ENCODE measurements around the gene DNASE1L1. TPM values are rescaled to one million over a fixed set of nuclear protein-coding genes. Genes with fewer than 3 reads are reported as not detected.

The DNASE1L1 gene
- polyA plus RNA-seq, 1 donor (not counting 4 experiments of a cell fraction or from before 2014, with no cell fraction given), result 17.1 TPM

DNA sequence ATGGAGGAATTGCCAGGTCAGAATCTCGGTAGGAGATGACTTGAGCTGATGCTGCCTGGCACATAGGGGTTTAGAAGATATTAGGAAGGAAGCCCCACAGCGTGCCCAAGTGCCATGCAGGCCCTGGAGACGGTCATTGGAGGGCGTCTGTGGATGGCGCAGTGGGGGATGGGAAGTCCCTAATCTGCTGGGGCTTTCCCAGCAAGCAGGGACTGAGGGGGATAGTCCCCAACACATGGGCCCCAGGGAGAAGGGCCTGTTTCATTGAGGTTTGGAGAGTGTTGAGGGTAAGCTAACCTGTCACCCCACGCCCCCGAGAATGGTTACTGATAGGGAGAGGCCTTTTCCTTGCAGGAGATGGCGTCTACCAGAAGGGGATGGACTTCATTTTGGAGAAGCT lies 10.1 kb upstream of the DNASE1L1 start:
- H3K27ac ChIP-seq (ENCODE audit: control insufficient read depth, insufficient read depth, low read length), result no peak overlapping the region
- no peaks in the 10 kb centered on the region for H4K20me1 ChIP-seq (ENCODE audit: control insufficient read depth, extremely low read depth, insufficient read depth, low read length)
- TF ChIP-seq, protein P1, sequence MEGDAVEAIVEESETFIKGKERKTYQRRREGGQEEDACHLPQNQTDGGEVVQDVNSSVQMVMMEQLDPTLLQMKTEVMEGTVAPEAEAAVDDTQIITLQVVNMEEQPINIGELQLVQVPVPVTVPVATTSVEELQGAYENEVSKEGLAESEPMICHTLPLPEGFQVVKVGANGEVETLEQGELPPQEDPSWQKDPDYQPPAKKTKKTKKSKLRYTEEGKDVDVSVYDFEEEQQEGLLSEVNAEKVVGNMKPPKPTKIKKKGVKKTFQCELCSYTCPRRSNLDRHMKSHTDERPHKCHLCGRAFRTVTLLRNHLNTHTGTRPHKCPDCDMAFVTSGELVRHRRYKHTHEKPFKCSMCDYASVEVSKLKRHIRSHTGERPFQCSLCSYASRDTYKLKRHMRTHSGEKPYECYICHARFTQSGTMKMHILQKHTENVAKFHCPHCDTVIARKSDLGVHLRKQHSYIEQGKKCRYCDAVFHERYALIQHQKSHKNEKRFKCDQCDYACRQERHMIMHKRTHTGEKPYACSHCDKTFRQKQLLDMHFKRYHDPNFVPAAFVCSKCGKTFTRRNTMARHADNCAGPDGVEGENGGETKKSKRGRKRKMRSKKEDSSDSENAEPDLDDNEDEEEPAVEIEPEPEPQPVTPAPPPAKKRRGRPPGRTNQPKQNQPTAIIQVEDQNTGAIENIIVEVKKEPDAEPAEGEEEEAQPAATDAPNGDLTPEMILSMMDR (optimal IDR thresholded peaks at IDR 0.05 in 1 of 3, IDR thresholded peaks at IDR 0.05 in 1 of 3, conservative IDR thresholded peaks at IDR 0.05 in 1 of 3; ENCODE audit: extremely low read depth in 1 of 3, insufficient read depth in 2 of 3, low read length in 3 of 3), result no peak
- no peak for TF ChIP-seq EZH2 (IDR thresholded peaks at IDR 0.05; ENCODE audit: low read length)
- H3K79me2 ChIP-seq (ENCODE audit: control insufficient read depth, insufficient read depth, low read length), result no peaks in the 10 kb centered on the region
- H3K4me3 ChIP-seq (ENCODE audit: control insufficient read depth in 2 of 3, extremely low read depth in 1 of 3, insufficient read depth in 2 of 3, low read depth in 1 of 3, low read length in 3 of 3), result no peak overlapping the region
- H3K4me1 ChIP-seq (ENCODE audit: control insufficient read depth, extremely low read depth, insufficient read depth, low read length), result no peaks in the 10 kb centered on the region
- dilution Hi-C loops (cut with MboI; ENCODE audit: extremely low pct_ligation_motif_present, low sequenced_read_pairs), result no loop called here
- no peaks in the 10 kb centered on the region for H3K27me3 ChIP-seq (ENCODE audit: control insufficient read depth, extremely low read depth, insufficient read depth, low read length)
- no peak overlapping the region for H3K9ac ChIP-seq (ENCODE audit: control insufficient read depth, extremely low read depth, insufficient read depth, low read length)
- H2AFZ ChIP-seq (ENCODE audit: control insufficient read depth, low read length), result no peak overlapping the region
- no peaks in the 10 kb centered on the region for H3K9me3 ChIP-seq (ENCODE audit: control insufficient read depth, low read depth, low read length)
- H3K36me3 ChIP-seq (ENCODE audit: control insufficient read depth in 2 of 2, extremely low read depth in 1 of 2, insufficient read depth in 2 of 2, low read length in 2 of 2), result peaks cover 0 to 4% of the 10 kb centered on the region in 2 experiments
- DNase-seq (ENCODE audit: low read depth, low spot score), result no peak
- no peak for FAIRE-seq
- no peak overlapping the region for H3K4me2 ChIP-seq (ENCODE audit: control insufficient read depth, extremely low read depth, insufficient read depth, low read depth, low read length)
- no peaks in the 10 kb centered on the region for H3K9me1 ChIP-seq (ENCODE audit: control insufficient read depth, extremely low read depth, insufficient read depth, low read length)

DNA sequence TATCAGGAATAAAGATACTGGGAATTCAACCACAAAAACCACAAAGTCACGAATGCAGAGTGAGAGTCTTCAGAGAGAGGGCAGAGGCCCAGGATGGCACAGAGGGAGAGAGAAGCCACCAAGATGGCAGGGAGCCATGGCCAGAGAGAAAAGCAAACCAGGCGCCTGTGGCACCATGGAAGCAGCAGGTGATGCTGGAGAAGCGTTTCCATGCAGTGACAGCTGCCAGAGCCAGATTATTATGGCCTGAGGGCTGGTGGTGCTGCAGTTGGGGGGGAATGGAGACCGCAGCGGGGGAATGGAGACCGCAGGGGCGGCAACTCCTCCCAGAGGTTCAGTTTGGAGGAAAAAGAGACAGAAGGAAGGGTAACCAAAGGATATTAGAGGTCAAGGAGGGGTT lies 8.1 kb upstream of the DNASE1L1 start:
- dilution Hi-C loops (cut with MboI; ENCODE audit: extremely low pct_ligation_motif_present, low sequenced_read_pairs), result no loop called here
- no peak overlapping the region for H3K4me3 ChIP-seq (ENCODE audit: control insufficient read depth in 2 of 3, extremely low read depth in 1 of 3, insufficient read depth in 2 of 3, low read depth in 1 of 3, low read length in 3 of 3)
- H3K27ac ChIP-seq (ENCODE audit: control insufficient read depth, insufficient read depth, low read length), result no peak overlapping the region

DNA sequence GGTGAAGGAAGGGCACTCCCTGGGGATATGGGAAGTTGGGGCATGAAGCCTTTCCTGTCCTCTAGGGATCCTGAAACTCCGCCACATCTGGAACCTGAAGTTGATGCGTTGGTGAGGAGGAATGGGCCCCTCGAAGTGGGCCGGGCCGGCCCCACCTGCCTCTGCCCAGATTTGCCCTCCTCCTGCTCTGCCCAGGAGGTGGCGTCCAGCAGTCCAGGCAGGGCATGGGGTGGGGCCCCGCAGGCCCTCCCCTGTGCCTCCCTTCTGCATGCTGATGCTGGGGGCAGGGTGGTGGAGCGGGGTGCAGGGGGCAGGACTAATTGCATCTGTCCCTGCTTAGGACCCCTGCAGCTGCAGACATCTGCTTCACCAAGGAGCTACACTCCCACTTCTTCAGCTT lies 4.1 kb upstream of the DNASE1L1 start:
- TF ChIP-seq, protein P1 (optimal IDR thresholded peaks at IDR 0.05 in 1 of 3, IDR thresholded peaks at IDR 0.05 in 1 of 3, conservative IDR thresholded peaks at IDR 0.05 in 1 of 3; ENCODE audit: extremely low read depth in 1 of 3, insufficient read depth in 2 of 3, low read length in 3 of 3), result no peak
- TF ChIP-seq EZH2 (IDR thresholded peaks at IDR 0.05; ENCODE audit: low read length), result no peak
- H2AFZ ChIP-seq (ENCODE audit: control insufficient read depth, low read length), result no peak overlapping the region
- no peak overlapping the region for H3K9ac ChIP-seq (ENCODE audit: control insufficient read depth, extremely low read depth, insufficient read depth, low read length)
- H4K20me1 ChIP-seq (ENCODE audit: control insufficient read depth, extremely low read depth, insufficient read depth, low read length), result no peaks in the 10 kb centered on the region
- H3K27ac ChIP-seq (ENCODE audit: control insufficient read depth, insufficient read depth, low read length), result no peak overlapping the region
- no peaks in the 10 kb centered on the region for H3K36me3 ChIP-seq (ENCODE audit: control insufficient read depth in 2 of 2, extremely low read depth in 1 of 2, insufficient read depth in 2 of 2, low read length in 2 of 2)
- H3K9me3 ChIP-seq (ENCODE audit: control insufficient read depth, low read depth, low read length), result no peaks in the 10 kb centered on the region
- no peaks in the 10 kb centered on the region for H3K9me1 ChIP-seq (ENCODE audit: control insufficient read depth, extremely low read depth, insufficient read depth, low read length)
- no peaks in the 10 kb centered on the region for H3K27me3 ChIP-seq (ENCODE audit: control insufficient read depth, extremely low read depth, insufficient read depth, low read length)
- H3K4me3 ChIP-seq (ENCODE audit: control insufficient read depth in 2 of 3, extremely low read depth in 1 of 3, insufficient read depth in 2 of 3, low read depth in 1 of 3, low read length in 3 of 3), result no peak overlapping the region
- dilution Hi-C loops (cut with MboI; ENCODE audit: extremely low pct_ligation_motif_present, low sequenced_read_pairs), result no loop called here
- no peaks in the 10 kb centered on the region for H3K79me2 ChIP-seq (ENCODE audit: control insufficient read depth, insufficient read depth, low read length)
- DNase-seq (ENCODE audit: low read depth, low spot score) (no peak), FAIRE-seq (no peak)
- no peak overlapping the region for H3K4me2 ChIP-seq (ENCODE audit: control insufficient read depth, extremely low read depth, insufficient read depth, low read depth, low read length)
- peaks cover 17% of the 10 kb centered on the region for H3K4me1 ChIP-seq (ENCODE audit: control insufficient read depth, extremely low read depth, insufficient read depth, low read length)

More for the DNA sequence above, 8.1 kb upstream of the DNASE1L1 start:
- no peak for DNase-seq (ENCODE audit: low read depth, low spot score)
- Histone ChIP-seq H3K27me3 (ENCODE audit: control insufficient read depth, extremely low read depth, insufficient read depth, low read length) (no peaks in the 10 kb centered on the region), H3K4me1 (ENCODE audit: control insufficient read depth, extremely low read depth, insufficient read depth, low read length) (peaks cover 8% of the 10 kb centered on the region), H3K9ac (ENCODE audit: control insufficient read depth, extremely low read depth, insufficient read depth, low read length) (no peak overlapping the region), H3K9me1 (ENCODE audit: control insufficient read depth, extremely low read depth, insufficient read depth, low read length) (no peaks in the 10 kb centered on the region), H3K9me3 (ENCODE audit: control insufficient read depth, low read depth, low read length) (no peaks in the 10 kb centered on the region), H4K20me1 (ENCODE audit: control insufficient read depth, extremely low read depth, insufficient read depth, low read length) (no peaks in the 10 kb centered on the region), H3K4me2 (ENCODE audit: control insufficient read depth, extremely low read depth, insufficient read depth, low read depth, low read length) (no peak overlapping the region), H3K79me2 (ENCODE audit: control insufficient read depth, insufficient read depth, low read length) (no peaks in the 10 kb centered on the region), H2AFZ (ENCODE audit: control insufficient read depth, low read length) (no peak overlapping the region), H3K36me3 (ENCODE audit: control insufficient read depth in 2 of 2, extremely low read depth in 1 of 2, insufficient read depth in 2 of 2, low read length in 2 of 2) (peaks cover 0 to 4% of the 10 kb centered on the region in 2 experiments)
- FAIRE-seq, result no peak
- no peak for TF ChIP-seq EZH2 (IDR thresholded peaks at IDR 0.05; ENCODE audit: low read length)

All from keratinocyte (primary cell).